GM19328 (cell line): ENCODE data around the gene RPS3.
"Not testable (repeated sequence)": the region's sequence is repeated elsewhere in the genome, so short reads cannot be mapped to it uniquely, and the experiment has no call there.

Source experiments
- ATAC-seq: cut with Tn5 transposase; IDR thresholded peaks from one replicate; pipeline ENCODE4 v1.9.1; 2021; ENCODE audit warnings: mild to moderate bottlenecking, moderate library complexity; ENCODE audit not compliant: unreplicated experiment

The RPS3 gene

GRCh38 chr11:75399344-75400145 lies at the start of gene RPS3:
Gene RPS3 (plus strand): TSS chr11:75399518. CDS start chr11:75399548, 30 bp downstream.
- ATAC-seq, result peak; percentile 68

- no peak for ATAC-seq
Observed at GRCh38 chr11:75349521-75350116, 49.7 kb upstream of the RPS3 start.

DNA sequence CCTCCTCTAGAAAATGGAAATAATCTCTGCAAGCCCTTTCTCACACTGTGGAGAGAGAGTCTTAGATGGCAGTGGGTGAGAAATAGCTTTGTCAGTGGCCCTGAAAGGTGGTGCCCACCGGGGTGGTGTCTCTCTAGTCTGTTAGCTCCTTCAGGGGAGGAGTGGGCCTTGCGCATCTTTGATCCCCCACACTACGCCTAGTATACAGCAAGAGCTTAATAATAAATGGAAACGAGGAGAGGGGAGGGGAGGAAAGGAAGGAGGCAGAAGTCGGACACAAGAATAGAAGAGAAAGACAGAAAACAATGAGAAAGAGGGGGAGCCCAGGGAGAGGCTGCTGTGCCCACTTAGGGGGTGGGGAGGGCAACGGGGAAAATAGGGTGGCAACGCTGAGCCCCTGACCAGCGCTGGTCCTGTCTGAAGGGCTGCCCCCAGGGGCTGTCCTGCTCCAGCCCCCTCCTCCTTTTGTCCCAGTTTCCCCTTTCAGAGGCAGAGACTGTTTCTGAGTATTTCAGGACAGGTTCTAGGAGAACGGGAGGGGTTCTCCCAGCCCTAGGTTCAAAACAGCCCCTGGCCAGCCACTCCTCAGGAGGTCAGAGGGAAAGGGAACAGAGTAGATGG lies 49.1 kb upstream of the RPS3 start:
- no peak for ATAC-seq

- ATAC-seq, result no peak
Observed at GRCh38 chr11:75350743-75351540, 48.4 kb upstream of the RPS3 start.

DNA sequence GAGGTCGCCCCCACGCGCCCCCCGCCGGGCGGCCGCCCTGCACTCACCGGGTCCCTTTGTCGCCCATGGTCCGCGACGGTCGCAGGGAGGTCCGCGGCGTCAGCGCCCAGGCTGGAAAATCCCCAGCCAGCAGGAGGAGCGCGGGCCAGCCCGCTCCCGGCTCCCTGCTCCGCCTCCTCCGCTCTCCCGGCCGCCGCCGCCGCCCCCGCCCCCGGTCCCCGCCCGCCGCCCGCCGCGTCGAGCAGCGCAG lies 47.9 kb upstream of the RPS3 start, which contains the start of gene ARRB1:
TSS of gene ARRB1 (minus strand) at position 121 of the 250 bp plus-strand sequence. CDS start at position 67, 54 bp downstream.
- no peak for ATAC-seq

- no peak for ATAC-seq
Observed at GRCh38 chr11:75351791-75352587, 47.3 kb upstream of the RPS3 start.

DNA sequence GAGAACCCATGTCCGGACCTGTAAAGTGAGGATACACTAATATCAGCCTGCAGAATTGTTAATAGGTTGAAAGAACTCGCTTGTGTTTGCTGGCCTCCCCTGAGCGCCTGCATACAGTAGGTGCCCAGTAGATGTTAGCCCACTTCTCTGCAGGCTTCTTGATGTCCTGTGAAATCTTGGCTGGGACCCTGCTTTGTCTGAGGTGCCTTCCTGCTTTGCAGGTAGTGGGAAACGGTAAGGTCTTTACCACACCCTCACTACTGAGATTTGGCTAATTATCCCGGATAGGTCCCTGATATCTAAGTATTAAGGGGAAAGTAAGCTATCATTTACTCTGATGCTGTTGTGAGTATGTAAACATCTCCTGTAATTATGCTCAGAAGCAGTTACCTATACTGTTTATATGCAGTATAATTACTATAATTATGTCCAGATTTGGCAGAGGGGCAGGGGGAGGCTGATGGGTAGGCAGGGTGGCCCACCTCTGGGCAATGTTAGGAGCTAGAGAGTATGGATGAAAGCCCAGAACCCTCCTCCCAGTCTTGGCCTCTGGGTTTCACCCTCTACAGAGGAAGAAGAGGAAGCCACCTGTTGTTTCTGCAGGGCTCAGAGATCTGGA lies 46.6 kb upstream of the RPS3 start:
- no peak for ATAC-seq

GRCh38 chr11:75355051-75355450 lies 44.3 kb upstream of the RPS3 start:
- ATAC-seq, result no peak

GRCh38 chr11:75356613-75357012 lies 42.7 kb upstream of the RPS3 start:
- no peak for ATAC-seq

DNA sequence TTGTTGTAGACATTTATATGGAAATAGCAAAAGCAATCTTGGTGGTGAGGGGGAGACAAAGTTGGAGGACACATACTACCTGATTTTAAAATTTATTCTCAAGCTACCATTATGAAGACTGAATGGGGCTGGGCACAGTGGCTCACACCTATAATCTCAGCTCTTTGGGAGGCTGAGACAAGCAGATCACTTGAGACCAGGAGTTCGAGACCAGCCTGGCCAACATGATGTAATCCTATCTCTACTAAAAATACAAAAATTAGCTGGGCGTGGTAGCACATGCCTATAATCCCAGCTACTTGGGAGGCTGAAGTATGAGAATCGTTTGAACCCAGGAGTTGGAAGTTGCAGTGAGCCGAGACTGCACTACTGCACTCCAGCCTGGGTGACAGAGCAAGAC lies 37.0 kb upstream of the RPS3 start:
- ATAC-seq, result not testable (repeated sequence)

- ATAC-seq, result no peak
Observed at GRCh38 chr11:75365711-75366181, 33.6 kb upstream of the RPS3 start.

DNA sequence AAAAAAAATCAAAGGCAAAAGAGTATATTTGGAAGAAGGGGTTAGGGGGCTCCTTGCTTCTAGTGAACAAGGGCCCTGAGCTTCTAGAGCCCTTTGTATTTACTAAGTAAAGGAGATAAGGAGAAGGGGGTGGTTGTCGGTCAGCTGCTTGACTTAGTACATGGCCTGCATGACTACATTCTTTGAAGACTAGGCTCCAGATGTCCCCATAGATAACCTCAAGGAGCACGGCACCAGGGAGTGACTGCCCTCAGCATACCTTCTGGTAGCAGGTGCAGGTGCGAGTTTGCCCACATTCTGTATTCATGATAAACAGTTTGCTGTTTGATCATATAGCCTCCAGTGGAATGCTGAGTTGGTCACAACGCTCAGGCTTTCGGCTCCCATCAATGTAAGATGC lies 32.5 kb upstream of the RPS3 start:
- ATAC-seq, result not testable (repeated sequence)

GRCh38 chr11:75369560-75370255 lies 29.6 kb upstream of the RPS3 start:
- no peak for ATAC-seq

- ATAC-seq, result no peak
Observed at GRCh38 chr11:75371949-75372876, 27.1 kb upstream of the RPS3 start.

- no peak for ATAC-seq
Observed at GRCh38 chr11:75373201-75373600, 26.1 kb upstream of the RPS3 start.

DNA sequence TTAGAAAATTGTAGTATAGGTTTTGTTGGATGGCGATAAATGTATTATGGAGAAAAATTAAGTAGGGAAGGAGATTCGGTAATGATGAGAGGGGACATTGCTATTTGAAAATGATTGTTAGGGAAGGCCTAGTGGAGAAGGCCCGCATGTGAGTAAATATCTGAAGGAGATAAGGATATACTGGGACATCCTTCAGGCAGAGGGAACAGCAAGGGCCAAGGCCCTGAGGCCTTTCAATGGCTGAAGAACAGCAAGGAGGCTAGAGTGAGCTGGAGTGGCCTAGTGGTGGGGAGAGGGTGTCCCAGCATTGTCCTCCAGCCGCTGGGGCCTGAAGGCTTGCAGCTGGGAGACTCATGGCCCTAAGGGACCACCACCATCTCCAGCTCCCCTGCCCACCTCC lies 24.7 kb upstream of the RPS3 start:
- ATAC-seq, result no peak

GRCh38 chr11:75375626-75376025 lies 23.7 kb upstream of the RPS3 start:
- no peak for ATAC-seq

GRCh38 chr11:75376175-75376574 lies 23.1 kb upstream of the RPS3 start:
- no peak for ATAC-seq
